ENCODE data around the gene IWS1.

IWS1 gene

GRCh38 chr2:127512362-127512761 is 13.9 kb downstream of the IWS1 start:
- no peak overlapping the region for H3K4me3 ChIP-seq (ENCODE audit: control insufficient read depth, low read depth, low read length)
- no peak for DNase-seq (ENCODE audit: low read depth)
- no peak for TF ChIP-seq CTCF (conservative IDR thresholded peaks at IDR 0.05; ENCODE audit: control insufficient read depth, insufficient read depth, low read depth, low read length)

- no peak for DNase-seq (ENCODE audit: low read depth)
- H3K4me3 ChIP-seq (ENCODE audit: control insufficient read depth, low read depth, low read length) = no peak overlapping the region
- no peak for TF ChIP-seq CTCF (conservative IDR thresholded peaks at IDR 0.05; ENCODE audit: control insufficient read depth, insufficient read depth, low read depth, low read length)
Observed at GRCh38 chr2:127511917-127512316, 14.4 kb downstream of the IWS1 start.

GRCh38 chr2:127511090-127511695 is 15.1 kb downstream of the IWS1 start:
- no peak for TF ChIP-seq CTCF (conservative IDR thresholded peaks at IDR 0.05; ENCODE audit: control insufficient read depth, insufficient read depth, low read depth, low read length)
- no peak for DNase-seq (ENCODE audit: low read depth)
- H3K4me3 ChIP-seq (ENCODE audit: control insufficient read depth, low read depth, low read length) = no peak overlapping the region

- DNase-seq (ENCODE audit: low read depth) = no peak
- no peak for TF ChIP-seq CTCF (conservative IDR thresholded peaks at IDR 0.05; ENCODE audit: control insufficient read depth, insufficient read depth, low read depth, low read length)
- H3K4me3 ChIP-seq (ENCODE audit: control insufficient read depth, low read depth, low read length) = no peak overlapping the region
Observed at GRCh38 chr2:127510073-127510472, 16.2 kb downstream of the IWS1 start.

- peak; percentile 100 for DNase-seq (ENCODE audit: low read depth)
- no peak overlapping the region for H3K4me3 ChIP-seq (ENCODE audit: control insufficient read depth, low read depth, low read length)
- TF ChIP-seq CTCF (conservative IDR thresholded peaks at IDR 0.05; ENCODE audit: control insufficient read depth, insufficient read depth, low read depth, low read length) = no peak
Observed at GRCh38 chr2:127508631-127509034, 17.7 kb downstream of the IWS1 start.

- H3K4me3 ChIP-seq (ENCODE audit: control insufficient read depth, low read depth, low read length) = no peak overlapping the region
- TF ChIP-seq CTCF (conservative IDR thresholded peaks at IDR 0.05; ENCODE audit: control insufficient read depth, insufficient read depth, low read depth, low read length) = no peak
- DNase-seq (ENCODE audit: low read depth) = peak; percentile 50
Observed at GRCh38 chr2:127508023-127508630, 18.2 kb downstream of the IWS1 start.

Data from fibroblast of mammary gland (primary cell).